Activated CD8-positive, alpha-beta memory T cell treated with anti-CD3 and anti-CD28 coated beads for 36 hours (primary cell): ENCODE results near the gene SCRT2. TPM values are rescaled to one million over a fixed set of nuclear protein-coding genes. Genes with fewer than 3 reads are reported as not detected.
"Not testable (repeated sequence)": the region's sequence is repeated elsewhere in the genome, so short reads cannot be mapped to it uniquely, and the experiment has no call there.

Experiments used
- CTCF ChIA-PET: fragments of 350-600 bp; sonication (Branson Sonifier 250); formaldehyde crosslinking; loops from one replicate; lab custom pipeline; 2021; ENCODE audit warnings: antibody characterized with exemption; lab: Charles Lee
- POLR2A ChIA-PET: fragments of 350-600 bp; sonication (Branson Sonifier 250); formaldehyde crosslinking; loops from one replicate; lab custom pipeline; 2021; ENCODE audit warnings: antibody characterized with exemption; lab: Charles Lee
- total RNA-seq, 2 experiments: library from RNA; stranded (reverse); gene quantifications; one replicate each; pipeline ENCODE4 v1.2.3, GENCODE V29; 2021

SCRT2 gene
- total RNA-seq, 2 experiments from 2014 or later, result not detected

DNA sequence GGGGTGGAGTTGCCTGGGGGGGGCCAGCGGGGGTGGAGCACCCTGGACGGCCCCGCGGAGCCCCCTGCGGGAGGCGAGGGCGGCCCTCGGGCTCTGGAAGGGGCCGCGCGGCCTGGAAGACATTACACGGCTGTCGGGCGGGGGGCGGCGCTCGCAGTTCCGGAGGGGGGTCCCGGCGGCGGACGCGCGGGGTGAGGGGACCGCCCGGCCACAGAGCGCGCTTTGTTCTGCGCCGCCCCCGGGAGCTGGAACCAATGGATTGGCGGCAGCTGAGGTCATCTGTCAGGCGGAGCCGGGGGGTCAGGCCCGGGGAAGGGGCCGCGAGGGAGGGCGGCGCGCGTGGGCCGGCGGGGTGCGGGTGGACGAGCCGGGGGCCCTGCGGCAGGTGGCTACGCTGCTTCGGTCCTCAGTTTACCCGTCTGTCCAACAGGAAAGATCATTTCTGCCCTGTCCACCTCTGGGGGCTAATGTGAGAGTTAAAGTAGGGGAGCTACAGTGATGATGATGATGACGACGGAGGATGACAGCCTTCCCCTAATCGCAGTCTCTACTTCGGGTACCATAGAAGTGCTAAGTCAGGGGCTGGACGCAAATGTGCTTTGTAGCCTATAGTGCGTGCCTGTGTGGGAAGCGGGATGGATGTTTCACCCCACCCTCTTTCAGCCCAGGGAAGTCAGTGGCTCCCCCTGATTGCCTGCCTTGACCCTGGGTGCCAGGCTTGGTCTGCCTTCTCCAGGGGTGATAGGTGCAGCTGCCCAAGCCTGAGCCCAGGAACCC is 33.0 kb downstream of the SCRT2 start:
- ChIA-PET CTCF (interaction anchor here (1.0 kb wide), 1 partner anchor 80 kb away, joined by 3 read pairs; no protein-coding TSS in a partner anchor), POLR2A (no interaction called here)

DNA sequence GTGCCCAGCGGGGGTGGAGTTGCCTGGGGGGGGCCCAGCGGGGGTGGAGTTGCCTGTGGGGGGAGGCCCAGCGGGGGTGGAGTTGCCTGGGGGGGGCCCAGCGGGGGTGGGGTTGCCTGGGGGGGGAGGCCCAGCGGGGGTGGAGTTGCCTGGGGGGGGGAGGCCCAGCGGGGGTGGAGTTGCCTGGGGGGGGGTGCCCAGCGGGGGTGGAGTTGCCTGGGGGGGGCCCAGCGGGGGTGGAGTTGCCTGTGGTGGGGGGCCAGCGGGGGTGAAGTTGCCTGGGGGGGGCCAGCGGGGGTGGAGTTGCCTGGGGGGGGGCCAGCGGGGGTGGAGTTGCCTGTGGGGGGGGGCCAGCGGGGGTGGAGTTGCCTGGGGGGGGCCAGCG is 33.6 kb downstream of the SCRT2 start:
- POLR2A ChIA-PET, result not testable (repeated sequence)
- CTCF ChIA-PET, result interaction anchor here (1.0 kb wide), 1 partner anchor 80 kb away, joined by 3 read pairs; no protein-coding TSS in a partner anchor

- ChIA-PET POLR2A (no interaction called here), CTCF (no interaction called here)
Measured at GRCh38 chr20:641516-641875, 34.1 kb downstream of the SCRT2 start.

- ChIA-PET POLR2A (no interaction called here), CTCF (no interaction called here)
Measured at GRCh38 chr20:640674-641515, 34.7 kb downstream of the SCRT2 start.

DNA sequence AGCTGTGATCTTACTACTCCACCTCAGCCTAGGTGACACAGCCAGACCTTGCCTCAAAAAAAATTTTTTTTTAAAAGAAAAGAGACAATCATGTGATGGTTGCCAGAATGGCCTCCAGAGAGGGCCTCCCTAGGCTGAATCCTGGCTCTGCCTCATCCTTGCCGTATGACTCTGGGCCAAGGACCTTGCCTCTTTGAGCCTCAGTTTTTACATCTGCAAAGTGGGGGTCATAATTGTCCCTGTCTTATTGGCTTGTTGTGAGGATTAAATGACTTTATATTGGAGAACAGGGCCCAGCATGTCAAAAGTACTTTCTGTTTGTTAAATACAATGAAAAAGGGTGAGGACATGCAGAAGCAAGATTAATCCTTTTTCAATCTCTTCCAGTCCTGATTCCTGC is 37.0 kb downstream of the SCRT2 start:
- POLR2A ChIA-PET, result no interaction called here
- CTCF ChIA-PET, result no interaction called here

GRCh38 chr20:637559-637958 is 38.0 kb downstream of the SCRT2 start:
- ChIA-PET CTCF (no interaction called here), POLR2A (no interaction called here)

- ChIA-PET POLR2A (no interaction called here), CTCF (interaction anchor here (0.8 kb wide), 1 partner anchor 10 kb away, joined by 4 read pairs; no protein-coding TSS in a partner anchor)
Measured at GRCh38 chr20:635893-636338, 39.7 kb downstream of the SCRT2 start.

DNA sequence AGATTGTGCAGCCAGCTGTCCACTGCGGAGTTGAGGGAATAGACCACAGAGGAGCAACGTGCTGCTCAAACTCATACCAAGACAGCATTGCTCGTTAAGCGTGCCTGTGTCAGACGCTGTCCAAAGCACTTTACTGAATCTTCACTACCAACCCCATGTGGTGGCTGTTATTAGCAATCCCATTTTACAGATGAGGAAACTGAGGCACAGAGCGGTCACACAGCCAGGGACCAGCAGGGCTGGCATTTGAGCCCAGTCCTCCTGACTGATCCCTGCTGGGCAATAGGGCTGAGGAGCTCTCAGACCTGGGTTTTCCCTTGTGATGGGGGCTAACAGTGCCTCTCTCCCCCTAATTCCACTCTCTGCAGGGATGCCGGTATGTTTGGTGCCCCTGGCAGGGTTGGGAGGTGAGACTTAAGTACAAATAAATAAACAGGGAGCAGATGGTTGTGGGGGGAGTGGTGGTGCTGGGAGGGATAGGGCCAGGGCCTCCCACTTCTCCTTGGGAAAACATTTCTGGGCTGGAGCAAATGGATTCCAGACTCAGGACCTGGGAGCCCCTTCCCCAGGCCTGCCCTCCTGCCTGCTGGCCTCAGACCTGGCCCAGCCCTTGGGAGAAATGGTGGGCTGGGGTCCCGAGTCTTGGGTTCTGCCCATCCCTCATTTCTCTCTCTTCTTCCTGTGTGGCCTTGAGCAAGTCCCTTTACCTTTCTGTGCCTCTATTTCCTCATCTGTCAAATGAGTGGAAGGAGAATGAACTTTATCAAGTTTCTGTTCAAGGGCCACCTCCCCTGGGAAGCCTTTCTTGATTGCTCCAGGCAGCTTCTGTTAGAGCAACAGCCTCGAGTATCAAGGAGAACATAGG is 40.3 kb downstream of the SCRT2 start:
- POLR2A ChIA-PET, result no interaction called here
- CTCF ChIA-PET, result interaction anchor here (0.8 kb wide), 1 partner anchor 10 kb away, joined by 4 read pairs; no protein-coding TSS in a partner anchor

- POLR2A ChIA-PET, result no interaction called here
- CTCF ChIA-PET, result no interaction called here
Measured at GRCh38 chr20:634148-634925, 41.3 kb downstream of the SCRT2 start.

DNA sequence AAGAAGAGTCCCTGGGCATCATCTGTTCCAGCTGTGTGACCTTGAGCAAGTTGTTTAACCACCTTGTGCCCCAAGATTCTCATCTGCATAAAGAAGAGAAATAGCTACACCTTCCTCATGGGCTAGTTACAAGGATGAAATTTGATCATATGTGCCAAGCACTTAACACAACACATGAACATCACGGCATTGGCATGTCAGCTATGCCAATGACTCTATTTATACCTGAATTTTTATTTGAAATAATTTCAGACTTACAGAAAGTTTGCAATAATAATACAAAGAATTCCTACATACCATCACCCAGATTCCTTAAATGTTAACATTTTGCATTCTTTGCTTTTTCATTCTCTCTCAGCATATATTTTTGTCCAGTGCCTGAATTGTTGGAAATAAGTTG is 44.5 kb downstream of the SCRT2 start:
- POLR2A ChIA-PET, result no interaction called here
- CTCF ChIA-PET, result no interaction called here

GRCh38 chr20:626579-626978 is 49.0 kb downstream of the SCRT2 start:
- ChIA-PET CTCF (no interaction called here), POLR2A (no interaction called here)

DNA sequence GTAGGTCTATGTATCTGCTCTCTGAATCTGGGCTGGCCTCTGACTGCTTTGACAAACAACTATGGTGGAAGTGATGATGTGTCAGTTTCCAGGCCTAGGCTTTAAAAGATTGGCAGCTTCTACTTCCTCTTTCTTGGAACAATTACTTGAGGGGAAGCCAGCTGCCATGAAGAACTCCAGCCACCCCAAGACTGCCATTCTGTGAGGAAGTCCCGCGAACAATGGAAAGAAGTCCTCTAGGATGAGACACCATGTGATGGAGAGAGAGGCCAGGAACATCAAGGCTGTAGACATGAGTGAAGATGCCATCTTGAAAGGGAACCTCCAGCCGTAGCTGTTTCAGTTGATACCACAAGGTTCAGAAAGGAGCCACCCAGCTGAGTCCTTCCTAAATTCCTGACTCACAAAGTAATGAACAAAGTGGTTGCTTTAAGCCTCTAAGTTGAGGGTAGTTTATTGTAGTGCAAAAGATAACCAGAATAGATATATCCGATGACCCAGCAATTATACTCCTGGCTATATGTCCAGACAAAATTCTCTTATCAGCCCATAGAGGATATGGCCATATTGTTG is 50.2 kb downstream of the SCRT2 start:
- CTCF ChIA-PET, result no interaction called here

DNA sequence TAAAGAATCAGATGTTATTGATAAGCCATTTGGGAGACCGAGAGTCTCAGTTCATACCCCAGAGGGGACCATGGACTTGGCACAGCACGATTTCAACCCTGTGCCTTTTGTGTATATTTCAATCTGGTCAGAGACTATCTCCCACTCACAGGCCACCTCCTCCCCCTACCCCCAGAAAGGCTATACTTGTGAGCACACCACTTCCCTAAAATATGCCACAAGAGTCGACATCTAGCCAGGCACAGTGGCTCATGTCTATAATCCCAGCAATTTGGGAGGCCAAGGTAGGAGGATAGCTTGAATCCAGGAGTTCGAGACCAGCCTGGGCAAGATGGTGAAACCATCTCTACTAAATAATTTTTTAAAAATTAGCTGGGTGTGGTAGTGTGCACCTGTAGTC is 51.9 kb downstream of the SCRT2 start:
- POLR2A ChIA-PET, result no interaction called here
- CTCF ChIA-PET, result interaction anchor here (0.7 kb wide), 1 partner anchor 10 kb away, joined by 3 read pairs; no protein-coding TSS in a partner anchor

More for the DNA sequence above, 50.2 kb downstream of the SCRT2 start:
- POLR2A ChIA-PET, result no interaction called here

DNA sequence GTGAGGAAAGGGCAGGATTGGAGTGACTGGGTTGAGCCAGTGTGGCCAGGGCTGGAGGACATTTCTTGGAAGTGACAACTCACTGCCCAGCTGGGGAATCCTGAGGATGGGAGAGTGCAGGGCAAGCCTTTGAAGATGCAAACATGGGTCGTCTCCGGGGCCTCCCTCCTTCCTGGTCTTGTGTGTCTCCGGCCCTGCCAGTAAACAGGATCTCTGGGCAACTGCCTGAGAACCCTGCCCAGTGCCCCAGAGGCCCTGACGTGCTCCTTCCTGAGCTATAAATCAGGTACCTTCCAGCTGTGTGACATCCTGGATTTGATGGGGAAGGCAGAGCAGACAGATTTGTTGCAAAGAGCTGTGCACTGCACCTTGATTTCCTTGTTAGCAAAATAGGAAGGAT is 52.6 kb downstream of the SCRT2 start:
- ChIA-PET POLR2A (no interaction called here), CTCF (no interaction called here)

GRCh38 chr20:622161-622560 is 53.4 kb downstream of the SCRT2 start:
- CTCF ChIA-PET, result no interaction called here
- POLR2A ChIA-PET, result no interaction called here

- CTCF ChIA-PET, result no interaction called here
- POLR2A ChIA-PET, result no interaction called here
Measured at GRCh38 chr20:621125-621756, 54.4 kb downstream of the SCRT2 start.

- ChIA-PET POLR2A (no interaction called here), CTCF (no interaction called here)
Measured at GRCh38 chr20:620246-620645, 55.4 kb downstream of the SCRT2 start.

- POLR2A ChIA-PET, result no interaction called here
- CTCF ChIA-PET, result no interaction called here
Measured at GRCh38 chr20:618980-619379, 56.6 kb downstream of the SCRT2 start.
